ENCODE measurements around the gene LRRIQ1. TPM values are rescaled to one million over a fixed set of nuclear protein-coding genes. Genes with fewer than 3 reads are reported as not detected.

LRRIQ1 gene
- total RNA-seq, 1 donor from 2014 or later = not detected

DNA sequence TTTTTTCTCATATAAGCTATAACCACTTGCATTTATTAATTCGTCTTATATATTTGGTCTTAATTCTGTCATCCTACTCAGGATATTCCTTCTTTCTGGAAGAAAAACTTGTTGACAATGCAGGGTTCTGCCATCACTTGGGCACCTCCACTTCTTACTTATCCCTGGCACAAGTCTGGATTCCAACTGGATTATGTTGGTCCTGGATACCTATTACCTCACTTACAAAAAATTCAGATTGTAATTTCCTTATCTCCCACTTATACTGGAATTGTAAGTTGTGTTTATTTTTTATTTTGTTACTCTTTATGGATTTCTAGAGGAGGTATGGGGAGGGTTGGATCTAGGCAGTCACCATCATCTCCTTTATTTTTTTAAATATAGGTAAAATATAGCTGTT is 36.7 kb downstream of the LRRIQ1 start:
- H3K4me3 Mint-ChIP-seq (ENCODE audit: unreplicated experiment) = no peak overlapping the region
- H3K27ac Mint-ChIP-seq (ENCODE audit: unreplicated experiment) = no peak overlapping the region
- no peak for DNase-seq (ENCODE audit: low spot score)
- TF ChIP-seq CTCF (IDR thresholded peaks at IDR 0.05) = no peak
- peaks cover 4% of the 10 kb centered on the region for H3K4me1 Mint-ChIP-seq (ENCODE audit: low read depth)
- H3K36me3 Mint-ChIP-seq (ENCODE audit: low read depth) = no peaks in the 10 kb centered on the region
- H3K27me3 Mint-ChIP-seq (ENCODE audit: low read depth) = peaks cover 13% of the 10 kb centered on the region
- peaks cover 3% of the 10 kb centered on the region for H3K9me3 Mint-ChIP-seq (ENCODE audit: low read depth)

DNA sequence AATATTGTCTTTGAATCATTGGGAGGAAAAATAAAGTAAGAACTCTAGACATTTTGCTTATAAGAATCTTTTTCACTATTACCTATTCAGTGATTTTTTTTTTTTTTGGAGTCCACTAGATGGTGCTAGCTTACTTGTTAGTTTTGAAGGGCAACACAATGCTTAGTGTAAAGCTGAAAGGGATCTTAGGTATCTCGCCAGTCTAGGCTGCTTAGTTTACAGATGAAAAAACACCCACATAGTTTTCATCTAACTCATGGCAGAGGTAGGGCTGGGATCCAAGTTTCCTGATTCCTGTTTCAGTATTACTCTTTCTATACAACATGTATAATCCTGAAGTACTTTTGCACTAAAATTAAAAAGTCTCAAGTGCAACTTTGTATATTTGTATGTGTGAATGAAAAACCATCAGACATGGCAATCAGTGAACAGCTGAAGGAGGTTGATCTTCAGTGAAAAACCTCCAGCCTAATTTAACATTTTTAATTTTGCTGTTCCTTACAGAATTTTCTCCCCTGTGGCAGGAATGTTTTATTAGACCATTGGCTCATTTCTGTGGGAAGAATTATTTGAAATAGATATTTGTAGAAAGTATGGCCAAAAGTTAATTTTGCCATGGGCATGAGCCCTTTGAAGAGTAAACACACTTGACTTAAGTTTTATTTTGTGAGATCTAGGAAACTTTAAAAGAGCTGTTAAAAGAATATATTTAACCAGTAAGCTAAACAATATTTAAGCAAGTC is 40.7 kb downstream of the LRRIQ1 start:
- Mint-ChIP-seq H3K4me3 (ENCODE audit: unreplicated experiment) (no peak overlapping the region), H3K36me3 (ENCODE audit: low read depth) (no peaks in the 10 kb centered on the region), H3K4me1 (ENCODE audit: low read depth) (peaks cover 4% of the 10 kb centered on the region), H3K27ac (ENCODE audit: unreplicated experiment) (no peak overlapping the region), H3K9me3 (ENCODE audit: low read depth) (no peaks in the 10 kb centered on the region), H3K27me3 (ENCODE audit: low read depth) (peaks cover 12% of the 10 kb centered on the region)
- TF ChIP-seq CTCF (IDR thresholded peaks at IDR 0.05) = peak; percentile 84
- DNase-seq (ENCODE audit: low spot score) = no peak

DNA sequence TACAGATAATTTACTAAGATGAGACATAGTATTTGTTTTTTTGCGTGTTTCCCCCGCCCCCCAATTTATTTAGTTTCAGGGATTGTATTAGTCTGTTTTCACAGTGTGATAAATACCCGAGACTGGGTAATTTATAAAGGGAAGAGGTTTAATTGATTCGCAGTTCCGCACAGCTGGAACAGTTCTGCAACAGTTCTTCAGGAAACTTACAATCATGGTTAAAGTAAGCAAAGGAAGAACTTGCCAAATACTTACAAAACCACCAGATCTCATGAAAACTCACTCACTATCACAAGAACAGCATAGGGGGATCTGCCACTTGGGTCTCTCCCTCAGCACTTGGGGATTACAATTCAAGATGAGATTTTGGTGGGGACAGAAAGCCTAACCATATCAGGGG is 48.9 kb downstream of the LRRIQ1 start:
- no peaks in the 10 kb centered on the region for H3K9me3 Mint-ChIP-seq (ENCODE audit: low read depth)
- no peak for TF ChIP-seq CTCF (IDR thresholded peaks at IDR 0.05)
- H3K27me3 Mint-ChIP-seq (ENCODE audit: low read depth) = peaks cover 8% of the 10 kb centered on the region
- no peaks in the 10 kb centered on the region for H3K4me1 Mint-ChIP-seq (ENCODE audit: low read depth)
- no peak for DNase-seq (ENCODE audit: low spot score)
- no peak overlapping the region for H3K27ac Mint-ChIP-seq (ENCODE audit: unreplicated experiment)
- H3K36me3 Mint-ChIP-seq (ENCODE audit: low read depth) = no peaks in the 10 kb centered on the region
- H3K4me3 Mint-ChIP-seq (ENCODE audit: unreplicated experiment) = no peak overlapping the region

DNA sequence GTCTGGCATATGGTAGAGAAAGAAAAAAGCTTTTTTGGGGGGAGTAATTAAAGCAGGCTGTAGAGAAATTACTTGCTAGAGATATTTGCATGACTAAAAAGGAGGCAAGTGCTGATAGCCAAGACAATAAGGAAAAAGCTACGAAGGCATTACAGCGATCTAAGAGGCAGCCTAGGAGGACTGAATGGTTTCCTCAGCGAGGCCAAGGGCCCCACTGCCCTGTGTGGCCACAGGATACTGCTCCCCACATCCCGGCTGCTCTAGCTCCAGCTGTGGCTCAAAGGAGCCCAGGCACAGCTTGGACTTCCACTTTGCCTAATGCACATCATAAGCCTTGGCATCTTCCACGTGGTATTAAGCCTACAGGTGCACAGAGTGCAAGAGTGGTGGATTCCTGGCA is 53.6 kb downstream of the LRRIQ1 start:
- no peaks in the 10 kb centered on the region for H3K4me1 Mint-ChIP-seq (ENCODE audit: low read depth)
- TF ChIP-seq CTCF (IDR thresholded peaks at IDR 0.05) = no peak
- no peak overlapping the region for H3K27ac Mint-ChIP-seq (ENCODE audit: unreplicated experiment)
- H3K4me3 Mint-ChIP-seq (ENCODE audit: unreplicated experiment) = no peak overlapping the region
- no peaks in the 10 kb centered on the region for H3K36me3 Mint-ChIP-seq (ENCODE audit: low read depth)
- no peaks in the 10 kb centered on the region for H3K9me3 Mint-ChIP-seq (ENCODE audit: low read depth)
- H3K27me3 Mint-ChIP-seq (ENCODE audit: low read depth) = peaks cover 10% of the 10 kb centered on the region
- no peak for DNase-seq (ENCODE audit: low spot score)

- H3K9me3 Mint-ChIP-seq (ENCODE audit: low read depth) = no peaks in the 10 kb centered on the region
- H3K27me3 Mint-ChIP-seq (ENCODE audit: low read depth) = peaks cover 31% of the 10 kb centered on the region
- no peak for DNase-seq (ENCODE audit: low spot score)
- no peaks in the 10 kb centered on the region for H3K4me1 Mint-ChIP-seq (ENCODE audit: low read depth)
- H3K36me3 Mint-ChIP-seq (ENCODE audit: low read depth) = no peaks in the 10 kb centered on the region
- no peak overlapping the region for H3K27ac Mint-ChIP-seq (ENCODE audit: unreplicated experiment)
- H3K4me3 Mint-ChIP-seq (ENCODE audit: unreplicated experiment) = no peak overlapping the region
- TF ChIP-seq CTCF (IDR thresholded peaks at IDR 0.05) = no peak
These were observed 56.7 kb downstream of the LRRIQ1 start for GRCh38 chr12:85092814-85093370.
